A549 (cell line): ENCODE results near the gene TLNRD1.

ENCODE experiments used
- CTCF ChIP-seq: fragments of >200 bp; sonication (Bioruptor Twin); formaldehyde crosslinking; IDR thresholded peaks from 3 replicates; pipeline ENCODE4 v1.5.1; 2016
- HDAC2 ChIP-seq: fragments of 200-600 bp; sonication (generic); IDR thresholded peaks from 2 replicates; pipeline ENCODE4 v1.6.1; 2016

- no peak for TF ChIP-seq CTCF
- no peak for TF ChIP-seq HDAC2
Measured at GRCh38 chr15:81032818-81033217, 32.1 kb downstream of the TLNRD1 start.
